WTC11 (cell line): ENCODE measurements around the gene SMG7. TPM values are rescaled to one million over a fixed set of nuclear protein-coding genes. Genes with fewer than 3 reads are reported as not detected.

Source experiments
- ATAC-seq: fragments of 200-7000 bp; cut with Tn5 transposase; 2 replicates; pipeline ENCODE4 v1.10.0; 2021; ENCODE audit warnings: mild to moderate bottlenecking, moderate library complexity
- CTCF ChIA-PET: fragments of 300-600 bp; sonication (Branson Sonifier 250); formaldehyde crosslinking; loops from one replicate; lab custom pipeline; 2021; ENCODE audit warnings: antibody characterized with exemption; lab: Charles Lee
- POLR2A ChIA-PET: fragments of 350-600 bp; sonication (Branson Sonifier 250); formaldehyde crosslinking; loops from one replicate; lab custom pipeline; 2021; ENCODE audit warnings: antibody characterized with exemption; lab: Charles Lee
- DNase-seq: peaks from one replicate; pipeline ENCODE4 v3.0.0; 2021; ENCODE audit warnings: low spot score
- H3K27ac Mint-ChIP-seq: 2 replicates; pipeline ENCODE4 v1.8.0; 2021; ENCODE audit warnings: mixed read lengths
- H3K27me3 Mint-ChIP-seq: 2 replicates; pipeline ENCODE4 v1.8.0; 2021; ENCODE audit warnings: low read depth, mild to moderate bottlenecking, moderate library complexity, mixed read lengths
- H3K36me3 Mint-ChIP-seq: 2 replicates; pipeline ENCODE4 v1.8.0; 2021; ENCODE audit warnings: mixed read lengths
- H3K4me1 Mint-ChIP-seq: 2 replicates; pipeline ENCODE4 v1.8.0; 2022; ENCODE audit warnings: mixed read lengths
- H3K4me3 Mint-ChIP-seq: 2 replicates; pipeline ENCODE4 v1.8.0; 2021; ENCODE audit warnings: mild to moderate bottlenecking, moderate library complexity, mixed read lengths
- H3K9me3 Mint-ChIP-seq: 2 replicates; pipeline ENCODE4 v1.8.0; 2021; ENCODE audit warnings: mixed read lengths
- CREB1 ChIP-seq: sonication (generic); formaldehyde crosslinking; IDR thresholded peaks from 2 replicates; pipeline ENCODE4 v1.8.0; 2023; ENCODE audit warnings: mild to moderate bottlenecking, missing genetic modification reagents
- ETV6 ChIP-seq: sonication (generic); formaldehyde crosslinking; IDR thresholded peaks from 2 replicates; pipeline ENCODE4 v1.8.1; 2022; ENCODE audit warnings: mild to moderate bottlenecking, missing genetic modification reagents
- FOXK1 ChIP-seq: sonication (generic); formaldehyde crosslinking; IDR thresholded peaks from 2 replicates; pipeline ENCODE4 v1.8.0; 2022; ENCODE audit warnings: mild to moderate bottlenecking, moderate library complexity, missing genetic modification reagents
- FOXP1 ChIP-seq: sonication (generic); formaldehyde crosslinking; IDR thresholded peaks from 2 replicates; pipeline ENCODE4 v1.8.0; 2022; ENCODE audit warnings: missing genetic modification reagents, mild to moderate bottlenecking, moderate library complexity, borderline replicate concordance
- GTF2I ChIP-seq: fragments of 250-450 bp; sonication (Bioruptor Pico); conservative IDR thresholded peaks from 2 replicates; pipeline ENCODE4 v1.4.0; 2021; ENCODE audit warnings: mild to moderate bottlenecking
- KAT7 ChIP-seq: sonication (generic); formaldehyde crosslinking; IDR thresholded peaks from 2 replicates; pipeline ENCODE4 v1.8.1; 2023; ENCODE audit warnings: missing genetic modification reagents, mild to moderate bottlenecking, borderline replicate concordance
- MXD4 ChIP-seq: fragments of 250-450 bp; sonication (Bioruptor Pico); IDR thresholded peaks from 2 replicates; pipeline ENCODE4 v1.8.0; 2021; ENCODE audit warnings: mild to moderate bottlenecking, moderate library complexity, borderline replicate concordance
- NR1H2 ChIP-seq: sonication (generic); formaldehyde crosslinking; IDR thresholded peaks from 2 replicates; pipeline ENCODE4 v1.9.0; 2021; ENCODE audit warnings: mild to moderate bottlenecking, moderate library complexity, missing genetic modification reagents
- OVOL2 ChIP-seq: fragments of 250-450 bp; sonication (Bioruptor Pico); IDR thresholded peaks from 2 replicates; pipeline ENCODE4 v1.9.0; 2021; ENCODE audit warnings: mild to moderate bottlenecking, borderline replicate concordance
- RORB ChIP-seq: fragments of 250-450 bp; sonication (Bioruptor Pico); IDR thresholded peaks from 2 replicates; pipeline ENCODE4 v1.9.0; 2021; ENCODE audit warnings: mild to moderate bottlenecking
- SMAD3 ChIP-seq: sonication (generic); formaldehyde crosslinking; IDR thresholded peaks from 2 replicates; pipeline ENCODE4 v1.8.0; 2022; ENCODE audit warnings: missing genetic modification reagents, mild to moderate bottlenecking, borderline replicate concordance
- total RNA-seq: library from RNA; stranded (reverse); gene quantifications from 3 replicates; pipeline ENCODE4 v1.2.3, GENCODE V29; 2021
- TF ChIP-seq, protein P1 (sequence below): fragments of 250-450 bp; sonication (Bioruptor Pico); IDR thresholded peaks from 2 replicates; pipeline ENCODE4 v1.9.0; 2021; ENCODE audit warnings: mild to moderate bottlenecking
- TF ChIP-seq, protein P2 (sequence below): sonication (generic); formaldehyde crosslinking; conservative IDR thresholded peaks from 2 replicates; pipeline ENCODE4 v1.8.1; 2023; ENCODE audit warnings: mild to moderate bottlenecking, low read depth, missing genetic modification reagents, moderate library complexity
- TF ChIP-seq, protein P3 (sequence below): sonication (generic); formaldehyde crosslinking; IDR thresholded peaks from 2 replicates; pipeline ENCODE4 v1.8.1; 2022; ENCODE audit warnings: mild to moderate bottlenecking, moderate library complexity, missing genetic modification reagents
- TF ChIP-seq, protein P4 (sequence below): sonication (generic); formaldehyde crosslinking; IDR thresholded peaks from 2 replicates; pipeline ENCODE4 v1.8.0; 2022; ENCODE audit warnings: mild to moderate bottlenecking, missing genetic modification reagents
- TF ChIP-seq, protein P5 (sequence below): fragments of 250-450 bp; sonication (Bioruptor Pico); conservative IDR thresholded peaks from 2 replicates; pipeline ENCODE4 v1.9.0; 2021; ENCODE audit warnings: mild to moderate bottlenecking

The SMG7 gene
- total RNA-seq, 1 experiment from 2014 or later = 57.8 TPM

DNA sequence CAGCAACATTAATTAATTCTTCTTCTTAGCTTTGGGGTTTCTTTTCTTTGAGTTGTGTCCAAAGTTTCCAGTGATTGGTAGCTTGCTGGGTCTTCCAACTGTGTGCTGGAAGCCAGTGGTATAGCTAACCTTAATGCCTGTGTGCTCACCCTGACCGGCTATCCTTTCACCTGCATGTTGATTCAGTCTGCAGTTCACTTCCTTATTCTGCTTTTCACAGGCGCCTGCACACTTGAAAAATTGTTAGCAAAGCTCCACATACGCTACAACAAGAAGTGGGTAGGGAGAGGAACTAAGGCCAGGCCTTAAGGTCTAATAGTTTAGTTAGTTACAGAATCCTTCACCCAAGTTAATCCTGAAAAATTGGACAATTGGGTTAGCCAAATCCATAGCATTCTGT is 82.3 kb downstream of the SMG7 start:
- POLR2A ChIA-PET = no interaction called here
- DNase-seq = no peak
- Mint-ChIP-seq H3K9me3 (no peaks in the 10 kb centered on the region), H3K4me3 (no peak overlapping the region)
- TF ChIP-seq, protein P1, sequence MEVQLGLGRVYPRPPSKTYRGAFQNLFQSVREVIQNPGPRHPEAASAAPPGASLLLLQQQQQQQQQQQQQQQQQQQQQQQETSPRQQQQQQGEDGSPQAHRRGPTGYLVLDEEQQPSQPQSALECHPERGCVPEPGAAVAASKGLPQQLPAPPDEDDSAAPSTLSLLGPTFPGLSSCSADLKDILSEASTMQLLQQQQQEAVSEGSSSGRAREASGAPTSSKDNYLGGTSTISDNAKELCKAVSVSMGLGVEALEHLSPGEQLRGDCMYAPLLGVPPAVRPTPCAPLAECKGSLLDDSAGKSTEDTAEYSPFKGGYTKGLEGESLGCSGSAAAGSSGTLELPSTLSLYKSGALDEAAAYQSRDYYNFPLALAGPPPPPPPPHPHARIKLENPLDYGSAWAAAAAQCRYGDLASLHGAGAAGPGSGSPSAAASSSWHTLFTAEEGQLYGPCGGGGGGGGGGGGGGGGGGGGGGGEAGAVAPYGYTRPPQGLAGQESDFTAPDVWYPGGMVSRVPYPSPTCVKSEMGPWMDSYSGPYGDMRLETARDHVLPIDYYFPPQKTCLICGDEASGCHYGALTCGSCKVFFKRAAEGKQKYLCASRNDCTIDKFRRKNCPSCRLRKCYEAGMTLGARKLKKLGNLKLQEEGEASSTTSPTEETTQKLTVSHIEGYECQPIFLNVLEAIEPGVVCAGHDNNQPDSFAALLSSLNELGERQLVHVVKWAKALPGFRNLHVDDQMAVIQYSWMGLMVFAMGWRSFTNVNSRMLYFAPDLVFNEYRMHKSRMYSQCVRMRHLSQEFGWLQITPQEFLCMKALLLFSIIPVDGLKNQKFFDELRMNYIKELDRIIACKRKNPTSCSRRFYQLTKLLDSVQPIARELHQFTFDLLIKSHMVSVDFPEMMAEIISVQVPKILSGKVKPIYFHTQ (CRISPR knock-in tag) = no peak
- TF ChIP-seq MXD4 (no peak), FOXK1 (CRISPR knock-in tag) (no peak), KAT7 (CRISPR knock-in tag) (no peak), GTF2I (CRISPR knock-in tag) (no peak), RORB (CRISPR knock-in tag) (no peak), OVOL2 (CRISPR knock-in tag) (no peak), NR1H2 (CRISPR knock-in tag) (no peak), CREB1 (CRISPR knock-in tag) (no peak), ETV6 (CRISPR knock-in tag) (no peak), SMAD3 (CRISPR knock-in tag) (no peak), FOXP1 (CRISPR knock-in tag) (no peak)
- TF ChIP-seq, protein P2, sequence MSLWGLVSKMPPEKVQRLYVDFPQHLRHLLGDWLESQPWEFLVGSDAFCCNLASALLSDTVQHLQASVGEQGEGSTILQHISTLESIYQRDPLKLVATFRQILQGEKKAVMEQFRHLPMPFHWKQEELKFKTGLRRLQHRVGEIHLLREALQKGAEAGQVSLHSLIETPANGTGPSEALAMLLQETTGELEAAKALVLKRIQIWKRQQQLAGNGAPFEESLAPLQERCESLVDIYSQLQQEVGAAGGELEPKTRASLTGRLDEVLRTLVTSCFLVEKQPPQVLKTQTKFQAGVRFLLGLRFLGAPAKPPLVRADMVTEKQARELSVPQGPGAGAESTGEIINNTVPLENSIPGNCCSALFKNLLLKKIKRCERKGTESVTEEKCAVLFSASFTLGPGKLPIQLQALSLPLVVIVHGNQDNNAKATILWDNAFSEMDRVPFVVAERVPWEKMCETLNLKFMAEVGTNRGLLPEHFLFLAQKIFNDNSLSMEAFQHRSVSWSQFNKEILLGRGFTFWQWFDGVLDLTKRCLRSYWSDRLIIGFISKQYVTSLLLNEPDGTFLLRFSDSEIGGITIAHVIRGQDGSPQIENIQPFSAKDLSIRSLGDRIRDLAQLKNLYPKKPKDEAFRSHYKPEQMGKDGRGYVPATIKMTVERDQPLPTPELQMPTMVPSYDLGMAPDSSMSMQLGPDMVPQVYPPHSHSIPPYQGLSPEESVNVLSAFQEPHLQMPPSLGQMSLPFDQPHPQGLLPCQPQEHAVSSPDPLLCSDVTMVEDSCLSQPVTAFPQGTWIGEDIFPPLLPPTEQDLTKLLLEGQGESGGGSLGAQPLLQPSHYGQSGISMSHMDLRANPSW (CRISPR knock-in tag) = no peak
- TF ChIP-seq, protein P3, sequence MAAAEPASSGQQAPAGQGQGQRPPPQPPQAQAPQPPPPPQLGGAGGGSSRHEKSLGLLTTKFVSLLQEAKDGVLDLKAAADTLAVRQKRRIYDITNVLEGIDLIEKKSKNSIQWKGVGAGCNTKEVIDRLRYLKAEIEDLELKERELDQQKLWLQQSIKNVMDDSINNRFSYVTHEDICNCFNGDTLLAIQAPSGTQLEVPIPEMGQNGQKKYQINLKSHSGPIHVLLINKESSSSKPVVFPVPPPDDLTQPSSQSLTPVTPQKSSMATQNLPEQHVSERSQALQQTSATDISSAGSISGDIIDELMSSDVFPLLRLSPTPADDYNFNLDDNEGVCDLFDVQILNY = no peak
- TF ChIP-seq, protein P4, sequence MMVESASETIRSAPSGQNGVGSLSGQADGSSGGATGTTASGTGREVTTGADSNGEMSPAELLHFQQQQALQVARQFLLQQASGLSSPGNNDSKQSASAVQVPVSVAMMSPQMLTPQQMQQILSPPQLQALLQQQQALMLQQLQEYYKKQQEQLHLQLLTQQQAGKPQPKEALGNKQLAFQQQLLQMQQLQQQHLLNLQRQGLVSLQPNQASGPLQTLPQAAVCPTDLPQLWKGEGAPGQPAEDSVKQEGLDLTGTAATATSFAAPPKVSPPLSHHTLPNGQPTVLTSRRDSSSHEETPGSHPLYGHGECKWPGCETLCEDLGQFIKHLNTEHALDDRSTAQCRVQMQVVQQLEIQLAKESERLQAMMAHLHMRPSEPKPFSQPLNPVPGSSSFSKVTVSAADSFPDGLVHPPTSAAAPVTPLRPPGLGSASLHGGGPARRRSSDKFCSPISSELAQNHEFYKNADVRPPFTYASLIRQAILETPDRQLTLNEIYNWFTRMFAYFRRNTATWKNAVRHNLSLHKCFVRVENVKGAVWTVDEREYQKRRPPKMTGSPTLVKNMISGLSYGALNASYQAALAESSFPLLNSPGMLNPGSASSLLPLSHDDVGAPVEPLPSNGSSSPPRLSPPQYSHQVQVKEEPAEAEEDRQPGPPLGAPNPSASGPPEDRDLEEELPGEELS (CRISPR knock-in tag) = no peak
- TF ChIP-seq, protein P5, sequence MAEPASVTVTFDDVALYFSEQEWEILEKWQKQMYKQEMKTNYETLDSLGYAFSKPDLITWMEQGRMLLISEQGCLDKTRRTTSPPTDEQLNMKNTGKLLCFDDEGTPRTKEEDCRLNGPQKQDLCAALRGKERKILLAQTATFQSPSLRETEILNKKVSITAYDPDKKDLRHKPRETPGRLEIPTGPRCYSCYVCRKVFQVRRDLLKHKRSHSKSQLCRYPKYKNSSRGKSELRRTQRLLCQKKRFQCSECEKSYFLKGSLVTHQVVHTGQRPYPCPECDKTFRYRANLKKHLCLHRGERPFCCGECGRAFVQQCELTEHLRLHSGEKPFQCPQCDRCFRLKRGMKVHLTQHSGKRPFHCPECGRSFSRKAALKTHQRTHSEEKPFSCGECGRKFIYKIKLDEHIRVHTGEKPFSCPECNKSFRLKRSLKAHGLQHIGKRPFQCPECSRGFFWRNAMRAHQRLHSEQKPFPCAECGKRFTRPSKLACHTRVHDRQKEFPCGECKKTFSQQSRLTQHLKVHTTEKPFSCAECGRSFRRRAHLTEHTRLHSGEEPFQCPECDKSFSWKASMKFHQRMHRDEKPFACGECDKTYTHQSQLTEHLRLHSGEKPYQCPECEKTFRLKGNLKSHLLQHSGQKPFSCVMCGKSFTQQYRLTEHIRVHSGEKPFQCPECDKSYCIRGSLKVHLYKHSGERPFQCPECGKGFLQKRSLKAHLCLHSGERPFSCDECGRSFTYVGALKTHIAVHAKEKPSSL (CRISPR knock-in tag) = no peak
- TF ChIP-seq, all 79 proteins: peak for 0
- CTCF ChIA-PET = no interaction called here
- Mint-ChIP-seq H3K27me3 (no peaks in the 10 kb centered on the region), H3K4me1 (peaks cover 2% of the 10 kb centered on the region; the same call in 1 of the 2 replicates), H3K36me3 (peaks cover 35% of the 10 kb centered on the region), H3K27ac (no peak overlapping the region; the same call in 1 of the 2 replicates)
- ATAC-seq = no peak
